HepG2 (cell line): ENCODE data around the gene MSI2. TPM values are rescaled to one million over a fixed set of nuclear protein-coding genes. Genes with fewer than 3 reads are reported as not detected.
A peak's percentile ranks its signal among the peaks of the same experiment; 100 is the strongest.

Experiments used
- ARID2 ChIP-seq: sonication (generic); formaldehyde crosslinking; IDR thresholded peaks from 2 replicates; pipeline ENCODE4 v1.8.1; 2022; ENCODE audit warnings: mild to moderate bottlenecking, missing genetic modification reagents, borderline replicate concordance
- DMAP1 ChIP-seq: IDR thresholded peaks from 2 replicates; pipeline ENCODE4 v1.6.1; 2016
- EHMT2 ChIP-seq: fragments of 200-600 bp; sonication (generic); IDR thresholded peaks from 2 replicates; pipeline ENCODE4 v1.7.0; 2017; ENCODE audit warnings: antibody characterized with exemption, low read depth, low read length, borderline replicate concordance
- MXD4 ChIP-seq: IDR thresholded peaks from 2 replicates; pipeline ENCODE4 v1.6.1; 2016; ENCODE audit warnings: mild to moderate bottlenecking, missing biosample characterization, missing genetic modification reagents
- NR2F6 ChIP-seq, 2 experiments: IDR thresholded peaks; 2 replicates each; pipeline ENCODE4 v1.6.1; 2016; ENCODE audit warnings: antibody characterized with exemption in 1 of 2, mild to moderate bottlenecking in 1 of 2
- POLR2AphosphoS5 ChIP-seq: IDR thresholded peaks from 2 replicates; pipeline ENCODE4 v1.6.1; 2012; ENCODE audit warnings: low read depth, low read length
- SUZ12 ChIP-seq: fragments of 150-350 bp; IDR thresholded peaks from 2 replicates; pipeline ENCODE4 v1.6.1; 2014; ENCODE audit warnings: low read depth, low read length
- ZNF724P ChIP-seq: sonication (generic); formaldehyde crosslinking; IDR thresholded peaks from 2 replicates; pipeline ENCODE4 v1.8.0; 2022; ENCODE audit warnings: missing genetic modification reagents, borderline replicate concordance
- ZSCAN31 ChIP-seq: sonication (generic); formaldehyde crosslinking; IDR thresholded peaks from 2 replicates; pipeline ENCODE4 v1.5.0; 2020; ENCODE audit warnings: low read depth, mild to moderate bottlenecking, missing genetic modification reagents
- polyA plus RNA-seq, 8 experiments: library from polyadenylated mRNA; depleted of rRNA in 3 of 8; stranded (reverse) in 7 of 8; unstranded in 1 of 8; fragments of >200 nt; fragmentation: Illumina TruSeq in 4 of 8; extraction: Trizol in 4 of 8; gene quantifications; 2 replicates each; pipeline versions ENCODE4 v1.2.1 to v1.2.3, GENCODE V29; 2011 to 2016; ENCODE audit warnings: low read depth in 4 of 8, missing spikeins in 1 of 8, mixed read lengths in 1 of 8; ENCODE audit not compliant: insufficient read depth in 1 of 8
- total RNA-seq, 5 experiments: library from RNA; depleted of rRNA; stranded (reverse); fragments of >200 nt; fragmentation: Illumina TruSeq; extraction: Trizol; gene quantifications; 2 replicates each; pipeline ENCODE4 v1.2.3, GENCODE V29; 2016; ENCODE audit warnings: low read depth in 1 of 5
- TF ChIP-seq, protein P1 (sequence below), 2 experiments: fragments of 450-650 bp in 1 of 2; sonication (generic) in 1 of 2; formaldehyde crosslinking in 1 of 2; IDR thresholded peaks; 2 replicates each; pipeline versions ENCODE4 v1.6.1 to v1.8.0; 2016 to 2022; ENCODE audit warnings: antibody characterized with exemption in 1 of 2, mild to moderate bottlenecking in 1 of 2, missing genetic modification reagents in 1 of 2
- TF ChIP-seq, protein P2 (sequence below): sonication (generic); formaldehyde crosslinking; IDR thresholded peaks from 2 replicates; pipeline ENCODE4 v1.4.0; 2020; ENCODE audit warnings: mild to moderate bottlenecking, missing genetic modification reagents
- TF ChIP-seq, protein P3 (sequence below): sonication (generic); formaldehyde crosslinking; IDR thresholded peaks from 2 replicates; pipeline ENCODE4 v1.4.0; 2020; ENCODE audit warnings: missing genetic modification reagents, mild to moderate bottlenecking, borderline replicate concordance
- TF ChIP-seq, protein P4 (sequence below): sonication (generic); formaldehyde crosslinking; IDR thresholded peaks from 2 replicates; pipeline ENCODE4 v1.5.1; 2020; ENCODE audit warnings: missing genetic modification reagents, mild to moderate bottlenecking, borderline replicate concordance

MSI2 gene
- total and polyA plus RNA-seq, 2 of the 13 experiments (the other 11 are each of a cell fraction or from before 2014, with no cell fraction given), result 77.5 to 78.4 TPM

DNA sequence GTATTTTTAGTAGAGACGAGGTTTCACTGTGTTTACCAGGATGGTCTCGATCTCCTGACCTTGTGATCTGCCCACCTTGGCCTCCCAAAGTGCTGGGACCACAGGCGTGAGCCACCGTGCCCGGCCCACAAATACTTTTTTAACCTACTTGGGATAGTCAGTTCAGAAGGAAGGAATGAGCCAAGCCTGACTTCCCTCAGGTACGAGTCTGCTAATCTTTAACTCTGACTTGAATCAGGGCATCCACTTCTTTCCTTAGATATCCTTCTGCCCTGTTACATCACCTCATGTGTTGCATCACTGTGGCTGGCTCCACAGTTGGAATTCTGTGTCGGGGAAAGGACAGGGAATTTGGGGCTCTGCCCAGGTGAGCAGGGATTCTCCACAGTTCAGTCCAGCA is 120.8 kb downstream of the MSI2 start (continued):
- TF ChIP-seq SUZ12 (no peak), ZNF724P (CRISPR knock-in tag) (peak; percentile 43; the same call in 1 of the 2 replicates), ZSCAN31 (no peak), POLR2AphosphoS5 (no peak), MXD4 (0 out of 2 replicates have a peak, but pooled peaks have one; percentile 54), NR2F6 (IDR thresholded peaks at IDR 0.05) (peak; percentile 68; the same call in 1 of the 2 replicates), NR2F6 (CRISPR knock-in tag; IDR thresholded peaks at IDR 0.05) (peak; percentile 81), DMAP1 (CRISPR knock-in tag) (peak; percentile 59), ARID2 (CRISPR knock-in tag) (no peak), EHMT2 (no peak)
- TF ChIP-seq, protein P1, sequence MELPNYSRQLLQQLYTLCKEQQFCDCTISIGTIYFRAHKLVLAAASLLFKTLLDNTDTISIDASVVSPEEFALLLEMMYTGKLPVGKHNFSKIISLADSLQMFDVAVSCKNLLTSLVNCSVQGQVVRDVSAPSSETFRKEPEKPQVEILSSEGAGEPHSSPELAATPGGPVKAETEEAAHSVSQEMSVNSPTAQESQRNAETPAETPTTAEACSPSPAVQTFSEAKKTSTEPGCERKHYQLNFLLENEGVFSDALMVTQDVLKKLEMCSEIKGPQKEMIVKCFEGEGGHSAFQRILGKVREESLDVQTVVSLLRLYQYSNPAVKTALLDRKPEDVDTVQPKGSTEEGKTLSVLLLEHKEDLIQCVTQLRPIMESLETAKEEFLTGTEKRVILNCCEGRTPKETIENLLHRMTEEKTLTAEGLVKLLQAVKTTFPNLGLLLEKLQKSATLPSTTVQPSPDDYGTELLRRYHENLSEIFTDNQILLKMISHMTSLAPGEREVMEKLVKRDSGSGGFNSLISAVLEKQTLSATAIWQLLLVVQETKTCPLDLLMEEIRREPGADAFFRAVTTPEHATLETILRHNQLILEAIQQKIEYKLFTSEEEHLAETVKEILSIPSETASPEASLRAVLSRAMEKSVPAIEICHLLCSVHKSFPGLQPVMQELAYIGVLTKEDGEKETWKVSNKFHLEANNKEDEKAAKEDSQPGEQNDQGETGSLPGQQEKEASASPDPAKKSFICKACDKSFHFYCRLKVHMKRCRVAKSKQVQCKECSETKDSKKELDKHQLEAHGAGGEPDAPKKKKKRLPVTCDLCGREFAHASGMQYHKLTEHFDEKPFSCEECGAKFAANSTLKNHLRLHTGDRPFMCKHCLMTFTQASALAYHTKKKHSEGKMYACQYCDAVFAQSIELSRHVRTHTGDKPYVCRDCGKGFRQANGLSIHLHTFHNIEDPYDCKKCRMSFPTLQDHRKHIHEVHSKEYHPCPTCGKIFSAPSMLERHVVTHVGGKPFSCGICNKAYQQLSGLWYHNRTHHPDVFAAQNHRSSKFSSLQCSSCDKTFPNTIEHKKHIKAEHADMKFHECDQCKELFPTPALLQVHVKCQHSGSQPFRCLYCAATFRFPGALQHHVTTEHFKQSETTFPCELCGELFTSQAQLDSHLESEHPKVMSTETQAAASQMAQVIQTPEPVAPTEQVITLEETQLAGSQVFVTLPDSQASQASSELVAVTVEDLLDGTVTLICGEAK (IDR thresholded peaks at IDR 0.05), result no peak
- TF ChIP-seq, protein P1 (CRISPR knock-in tag; IDR thresholded peaks at IDR 0.05), result no peak
- TF ChIP-seq, protein P2, sequence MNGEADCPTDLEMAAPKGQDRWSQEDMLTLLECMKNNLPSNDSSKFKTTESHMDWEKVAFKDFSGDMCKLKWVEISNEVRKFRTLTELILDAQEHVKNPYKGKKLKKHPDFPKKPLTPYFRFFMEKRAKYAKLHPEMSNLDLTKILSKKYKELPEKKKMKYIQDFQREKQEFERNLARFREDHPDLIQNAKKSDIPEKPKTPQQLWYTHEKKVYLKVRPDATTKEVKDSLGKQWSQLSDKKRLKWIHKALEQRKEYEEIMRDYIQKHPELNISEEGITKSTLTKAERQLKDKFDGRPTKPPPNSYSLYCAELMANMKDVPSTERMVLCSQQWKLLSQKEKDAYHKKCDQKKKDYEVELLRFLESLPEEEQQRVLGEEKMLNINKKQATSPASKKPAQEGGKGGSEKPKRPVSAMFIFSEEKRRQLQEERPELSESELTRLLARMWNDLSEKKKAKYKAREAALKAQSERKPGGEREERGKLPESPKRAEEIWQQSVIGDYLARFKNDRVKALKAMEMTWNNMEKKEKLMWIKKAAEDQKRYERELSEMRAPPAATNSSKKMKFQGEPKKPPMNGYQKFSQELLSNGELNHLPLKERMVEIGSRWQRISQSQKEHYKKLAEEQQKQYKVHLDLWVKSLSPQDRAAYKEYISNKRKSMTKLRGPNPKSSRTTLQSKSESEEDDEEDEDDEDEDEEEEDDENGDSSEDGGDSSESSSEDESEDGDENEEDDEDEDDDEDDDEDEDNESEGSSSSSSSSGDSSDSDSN (CRISPR knock-in tag), result 0 out of 2 replicates have a peak, but pooled peaks have one; percentile 28
- TF ChIP-seq, protein P3, sequence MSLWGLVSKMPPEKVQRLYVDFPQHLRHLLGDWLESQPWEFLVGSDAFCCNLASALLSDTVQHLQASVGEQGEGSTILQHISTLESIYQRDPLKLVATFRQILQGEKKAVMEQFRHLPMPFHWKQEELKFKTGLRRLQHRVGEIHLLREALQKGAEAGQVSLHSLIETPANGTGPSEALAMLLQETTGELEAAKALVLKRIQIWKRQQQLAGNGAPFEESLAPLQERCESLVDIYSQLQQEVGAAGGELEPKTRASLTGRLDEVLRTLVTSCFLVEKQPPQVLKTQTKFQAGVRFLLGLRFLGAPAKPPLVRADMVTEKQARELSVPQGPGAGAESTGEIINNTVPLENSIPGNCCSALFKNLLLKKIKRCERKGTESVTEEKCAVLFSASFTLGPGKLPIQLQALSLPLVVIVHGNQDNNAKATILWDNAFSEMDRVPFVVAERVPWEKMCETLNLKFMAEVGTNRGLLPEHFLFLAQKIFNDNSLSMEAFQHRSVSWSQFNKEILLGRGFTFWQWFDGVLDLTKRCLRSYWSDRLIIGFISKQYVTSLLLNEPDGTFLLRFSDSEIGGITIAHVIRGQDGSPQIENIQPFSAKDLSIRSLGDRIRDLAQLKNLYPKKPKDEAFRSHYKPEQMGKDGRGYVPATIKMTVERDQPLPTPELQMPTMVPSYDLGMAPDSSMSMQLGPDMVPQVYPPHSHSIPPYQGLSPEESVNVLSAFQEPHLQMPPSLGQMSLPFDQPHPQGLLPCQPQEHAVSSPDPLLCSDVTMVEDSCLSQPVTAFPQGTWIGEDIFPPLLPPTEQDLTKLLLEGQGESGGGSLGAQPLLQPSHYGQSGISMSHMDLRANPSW, result no peak
- TF ChIP-seq, protein P4, sequence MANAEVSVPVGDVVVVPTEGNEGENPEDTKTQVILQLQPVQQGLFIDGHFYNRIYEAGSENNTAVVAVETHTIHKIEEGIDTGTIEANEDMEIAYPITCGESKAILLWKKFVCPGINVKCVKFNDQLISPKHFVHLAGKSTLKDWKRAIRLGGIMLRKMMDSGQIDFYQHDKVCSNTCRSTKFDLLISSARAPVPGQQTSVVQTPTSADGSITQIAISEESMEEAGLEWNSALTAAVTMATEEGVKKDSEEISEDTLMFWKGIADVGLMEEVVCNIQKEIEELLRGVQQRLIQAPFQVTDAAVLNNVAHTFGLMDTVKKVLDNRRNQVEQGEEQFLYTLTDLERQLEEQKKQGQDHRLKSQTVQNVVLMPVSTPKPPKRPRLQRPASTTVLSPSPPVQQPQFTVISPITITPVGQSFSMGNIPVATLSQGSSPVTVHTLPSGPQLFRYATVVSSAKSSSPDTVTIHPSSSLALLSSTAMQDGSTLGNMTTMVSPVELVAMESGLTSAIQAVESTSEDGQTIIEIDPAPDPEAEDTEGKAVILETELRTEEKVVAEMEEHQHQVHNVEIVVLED (CRISPR knock-in tag), result no peak
